GM13977 (cell line): Measurements from ENCODE around the gene C6orf89.

Experiments used
- DNase-seq: peaks from one replicate; pipeline ENCODE4 v3.0.0; 2012; ENCODE audit warnings: low spot score
- CTCF ChIP-seq: IDR thresholded peaks from 2 replicates; pipeline ENCODE4 v1.5.1; 2012; ENCODE audit warnings: mild to moderate bottlenecking, control low read depth; ENCODE audit not compliant: insufficient read depth; ENCODE audit errors: extremely low read depth, missing control alignments
- in situ Hi-C: fragments of 300-500 bp; cut with MboI; formaldehyde crosslinking; loops from one replicate; pipeline ENCODE4 v1.12.0; 2022; ENCODE audit warnings: low sequenced_read_pairs, low pct_unique_long_range_greater_than_20kb, mixed read lengths, inconsistent platforms; ENCODE audit not compliant: unreplicated experiment

C6orf89 gene

GRCh38 chr6:36955136-36955535 lies 69.4 kb downstream of the C6orf89 start:
- no peak for TF ChIP-seq CTCF
- in situ Hi-C loops = no loop called here
- DNase-seq = no peak

GRCh38 chr6:36955671-36956445 lies 70.1 kb downstream of the C6orf89 start:
- no peak for TF ChIP-seq CTCF
- no peak for DNase-seq
- in situ Hi-C loops = no loop called here

- TF ChIP-seq CTCF = no peak
- DNase-seq = no peak
- in situ Hi-C loops = no loop called here
These were observed 70.7 kb downstream of the C6orf89 start for GRCh38 chr6:36956446-36956820.

GRCh38 chr6:36957773-36958271 lies 72.1 kb downstream of the C6orf89 start:
- TF ChIP-seq CTCF = no peak
- in situ Hi-C loops = no loop called here
- no peak for DNase-seq

- in situ Hi-C loops = no loop called here
- TF ChIP-seq CTCF = no peak
- DNase-seq = no peak
These were observed 73.2 kb downstream of the C6orf89 start for GRCh38 chr6:36958775-36959554.

GRCh38 chr6:36959555-36960250 lies 74.0 kb downstream of the C6orf89 start:
- no peak for TF ChIP-seq CTCF
- in situ Hi-C loops = no loop called here
- DNase-seq = no peak
